GM19452 (cell line): ENCODE results near the gene ZMYND8.

Source experiments
- ATAC-seq: cut with Tn5 transposase; IDR thresholded peaks from one replicate; pipeline ENCODE4 v1.9.1; 2021; ENCODE audit not compliant: unreplicated experiment

ZMYND8 gene

DNA sequence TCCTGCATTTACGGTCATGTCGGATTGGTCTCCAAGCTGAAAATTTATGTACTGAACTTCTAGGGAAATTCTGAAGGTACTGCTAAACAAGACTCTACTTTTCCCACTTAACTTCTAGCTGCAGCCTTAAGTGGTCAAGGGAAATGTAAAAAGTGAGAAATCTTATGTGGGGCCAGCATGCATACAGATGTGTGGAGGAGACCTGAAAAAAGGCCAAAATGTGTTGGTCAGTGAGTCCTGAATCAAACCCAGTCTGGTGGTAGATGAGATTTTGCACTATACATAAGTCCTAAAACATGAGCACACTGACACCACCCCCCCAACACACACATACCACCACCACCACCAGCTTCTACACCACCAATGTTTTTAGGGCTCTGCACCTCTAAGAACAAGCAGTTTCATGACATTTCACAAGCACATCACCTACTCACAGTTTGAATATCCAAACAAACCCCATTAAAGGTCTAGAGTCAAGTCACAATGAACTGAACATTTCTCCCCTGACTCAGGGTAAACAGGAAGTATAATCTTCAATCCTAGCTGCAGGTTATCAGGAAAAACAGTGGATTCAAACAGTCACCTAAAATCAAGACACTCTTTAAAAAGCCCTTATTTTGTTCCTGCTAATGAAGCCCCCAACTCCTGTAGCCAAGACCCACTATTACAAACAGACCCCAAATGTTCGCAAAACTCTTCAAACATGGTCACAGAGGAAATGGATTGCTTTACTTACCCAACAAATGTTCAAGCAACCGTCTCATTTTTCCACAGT lies 1.6 kb downstream of the ZMYND8 start:
- ATAC-seq, result no peak

DNA sequence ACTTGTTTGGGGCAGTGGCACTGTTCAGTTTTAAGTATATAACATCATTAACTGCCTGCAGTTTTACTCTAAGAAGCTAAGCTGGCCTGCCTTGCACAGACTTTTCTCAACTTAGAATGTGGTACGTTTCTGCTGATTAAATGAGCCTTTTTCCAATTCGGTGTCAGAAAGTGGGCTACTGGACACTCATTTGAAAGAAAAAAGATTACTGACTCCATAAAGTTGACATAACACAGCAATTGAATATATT lies 2.1 kb downstream of the ZMYND8 start:
- ATAC-seq, result no peak

DNA sequence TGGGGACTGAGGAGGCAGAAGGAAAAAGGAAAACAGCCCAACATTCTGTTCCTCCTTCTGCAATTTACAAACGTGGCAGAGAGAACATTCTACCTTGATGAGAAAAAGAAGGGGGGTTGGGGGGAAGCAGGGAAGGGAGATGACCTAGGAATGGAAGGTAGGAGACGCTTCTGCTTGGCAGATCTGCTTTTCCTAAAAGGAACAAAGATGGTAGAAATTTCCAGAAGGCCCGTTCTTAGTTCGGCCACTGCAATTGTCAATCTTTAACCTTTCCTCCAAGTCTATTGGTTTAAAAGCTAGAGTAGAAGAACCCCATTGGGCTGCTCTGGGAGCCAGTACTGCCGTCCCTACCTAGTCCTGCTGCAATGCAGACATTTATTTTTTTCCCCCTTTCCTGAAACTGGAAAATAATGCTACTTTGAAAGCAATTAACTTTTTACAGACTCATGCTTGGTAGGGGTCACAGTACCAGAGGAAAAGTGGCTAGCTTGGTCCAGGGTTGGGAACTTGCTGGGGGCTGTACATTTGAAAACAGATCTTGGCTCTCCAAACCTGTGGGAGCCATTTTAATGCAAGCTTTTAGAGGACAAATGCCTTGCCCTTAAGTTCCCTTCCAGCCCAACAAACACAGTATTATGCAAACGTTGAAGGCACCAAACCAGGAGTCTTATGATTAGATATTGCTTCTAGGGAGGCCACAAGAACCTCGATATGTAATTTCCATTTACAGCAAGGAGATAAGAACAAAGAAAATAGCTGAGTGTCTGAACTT lies 2.6 kb downstream of the ZMYND8 start:
- no peak for ATAC-seq

DNA sequence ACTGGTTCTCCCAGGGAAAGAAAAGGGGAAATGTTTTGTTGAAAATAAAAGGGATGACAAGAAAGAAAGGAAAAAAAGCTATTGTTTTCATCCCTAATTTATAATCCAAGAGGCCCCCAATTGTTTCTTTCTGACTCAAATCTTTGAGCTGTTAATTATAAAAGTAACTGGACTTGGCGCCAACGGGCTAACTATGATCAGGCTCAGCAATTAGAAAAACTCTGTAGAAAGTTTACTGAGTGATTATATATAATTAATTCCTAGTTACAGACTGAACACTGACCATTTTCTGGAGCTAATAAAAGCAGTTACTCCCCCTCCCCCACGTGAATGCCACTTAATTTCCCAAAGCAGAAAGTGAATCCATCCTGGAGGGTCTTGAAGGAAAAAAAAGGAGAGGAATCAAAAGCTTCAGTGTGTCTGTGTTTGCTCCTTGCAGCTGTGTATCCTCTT lies 3.2 kb downstream of the ZMYND8 start:
- no peak for ATAC-seq

DNA sequence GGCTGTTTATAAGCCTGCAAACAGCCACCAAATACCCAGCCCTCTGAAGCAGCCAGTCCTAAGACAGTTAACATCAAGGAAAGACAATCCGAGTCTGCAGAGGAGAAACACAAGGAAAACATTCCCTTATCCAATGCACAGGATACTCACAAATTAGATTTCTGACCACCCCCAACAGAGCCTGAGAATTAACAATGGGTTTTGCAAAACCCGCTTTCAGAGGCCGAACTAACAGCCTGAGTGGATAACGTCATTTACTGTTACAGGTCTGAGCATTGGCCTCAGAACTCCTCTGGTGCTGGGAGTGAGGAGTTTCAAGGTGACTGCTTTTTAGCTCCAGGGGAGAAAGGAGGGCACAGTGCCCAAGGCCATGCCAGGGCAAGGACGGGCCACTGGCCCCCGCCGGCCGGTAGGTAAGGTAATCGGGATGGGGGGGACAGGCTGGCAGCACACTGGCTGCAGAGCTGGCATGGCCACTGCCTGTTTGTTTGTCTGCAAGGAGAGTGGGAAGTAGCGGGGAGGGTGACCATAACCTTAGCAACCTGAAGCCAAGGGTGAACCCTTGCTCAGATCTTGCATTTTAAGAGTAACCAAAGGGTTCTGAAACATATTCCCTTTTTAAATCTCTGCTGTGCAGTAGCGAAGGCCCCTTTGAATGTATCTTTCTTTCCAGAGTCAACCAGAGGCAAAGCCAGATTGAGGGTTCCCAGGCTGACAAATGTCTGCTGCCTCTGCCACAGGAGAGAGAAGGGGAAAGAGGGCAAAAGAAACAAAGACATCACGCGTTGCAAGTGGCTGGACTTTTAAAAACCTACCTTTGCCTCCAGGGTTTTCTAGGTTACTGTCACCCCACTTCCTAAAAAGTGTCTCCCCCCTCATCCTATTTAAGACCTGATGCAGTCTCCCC lies 3.9 kb downstream of the ZMYND8 start:
- no peak for ATAC-seq

DNA sequence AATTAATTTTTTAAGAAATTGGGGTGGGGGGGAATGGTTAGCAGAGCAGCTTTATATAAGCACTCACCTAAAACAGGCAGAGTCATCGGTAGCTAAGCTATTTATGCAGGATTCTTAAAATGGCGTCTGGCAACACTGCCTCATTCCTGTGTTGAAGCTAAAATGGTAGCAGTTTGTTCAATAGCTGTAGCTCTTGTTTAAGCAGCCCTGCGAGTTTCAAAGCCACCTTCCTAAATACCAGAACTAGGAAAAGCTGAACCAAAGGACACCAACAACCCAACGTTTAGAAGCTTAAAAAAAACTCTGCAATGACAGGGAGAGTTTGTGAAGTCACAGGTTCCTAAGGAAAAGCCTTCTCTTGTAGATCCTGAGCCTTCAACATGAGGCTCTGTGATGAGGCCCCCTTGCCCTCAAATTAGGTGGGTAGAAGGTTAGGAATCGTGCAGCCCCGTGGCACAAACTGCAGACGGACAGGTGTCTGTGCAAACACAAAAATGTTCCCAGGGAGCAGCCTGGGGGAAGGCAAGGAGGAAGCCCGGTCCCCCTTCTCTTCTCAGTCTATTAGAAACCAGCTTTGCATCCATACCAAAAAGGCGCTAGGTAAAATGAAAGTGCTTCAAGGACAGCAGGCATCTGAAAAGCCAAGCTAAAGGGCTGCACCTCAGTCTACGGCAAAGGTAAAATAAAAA lies 4.7 kb downstream of the ZMYND8 start:
- ATAC-seq, result no peak

DNA sequence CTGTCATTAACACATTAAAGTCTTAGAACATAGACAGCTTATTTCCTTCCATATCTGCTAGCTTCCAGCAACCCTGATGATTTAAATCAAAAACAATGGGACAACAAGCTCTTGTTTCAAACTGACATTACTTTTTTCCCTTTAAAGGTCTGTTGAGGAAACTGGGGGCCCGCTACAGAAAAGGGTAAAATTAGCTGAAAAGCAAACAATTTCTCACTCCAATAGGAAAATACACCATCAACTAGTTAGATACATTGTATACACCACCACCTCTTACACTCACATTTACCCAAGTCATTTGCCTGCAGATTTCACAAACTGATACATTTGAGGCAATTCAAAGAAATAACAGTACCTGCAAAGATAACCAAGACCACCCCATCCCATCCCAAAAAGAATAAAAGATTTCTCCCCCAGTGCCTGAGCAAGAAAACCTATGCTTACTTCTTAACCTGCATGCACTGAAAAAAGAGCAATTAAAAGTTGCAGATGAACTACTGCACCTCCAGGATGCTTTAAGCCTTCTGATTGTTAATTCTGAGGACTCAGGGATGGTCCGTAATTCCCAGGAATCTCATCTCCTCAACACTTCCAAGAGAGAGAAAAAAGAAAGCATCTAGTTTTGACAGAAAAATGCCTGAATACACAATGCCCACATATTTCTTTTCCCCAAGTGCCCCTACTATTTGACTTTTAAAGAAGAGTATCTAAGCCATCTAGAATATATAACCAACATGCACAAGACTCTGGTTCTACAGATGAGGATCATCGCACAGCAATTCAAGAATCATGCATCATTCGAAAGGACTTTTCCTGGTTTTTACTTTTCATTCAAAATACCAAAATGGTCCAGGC lies 5.6 kb downstream of the ZMYND8 start:
- ATAC-seq, result no peak

DNA sequence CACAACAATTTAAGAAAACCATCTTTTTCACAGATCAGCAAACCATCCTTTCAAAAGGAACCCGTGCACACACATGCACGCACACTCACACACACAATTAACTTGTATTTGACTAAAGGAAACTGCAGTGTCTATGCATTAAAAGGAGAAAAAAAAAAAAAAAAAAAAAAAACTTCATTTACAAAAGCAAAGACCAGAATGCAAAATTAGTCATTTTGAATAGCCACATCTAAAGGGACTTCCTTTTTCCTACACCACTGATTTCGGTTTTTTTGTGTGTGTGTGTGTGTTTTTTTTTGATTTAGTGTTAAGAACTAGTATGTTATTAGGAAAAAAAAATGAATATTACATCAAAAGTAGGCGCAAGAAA lies 6.3 kb downstream of the ZMYND8 start:
- ATAC-seq, result no peak

DNA sequence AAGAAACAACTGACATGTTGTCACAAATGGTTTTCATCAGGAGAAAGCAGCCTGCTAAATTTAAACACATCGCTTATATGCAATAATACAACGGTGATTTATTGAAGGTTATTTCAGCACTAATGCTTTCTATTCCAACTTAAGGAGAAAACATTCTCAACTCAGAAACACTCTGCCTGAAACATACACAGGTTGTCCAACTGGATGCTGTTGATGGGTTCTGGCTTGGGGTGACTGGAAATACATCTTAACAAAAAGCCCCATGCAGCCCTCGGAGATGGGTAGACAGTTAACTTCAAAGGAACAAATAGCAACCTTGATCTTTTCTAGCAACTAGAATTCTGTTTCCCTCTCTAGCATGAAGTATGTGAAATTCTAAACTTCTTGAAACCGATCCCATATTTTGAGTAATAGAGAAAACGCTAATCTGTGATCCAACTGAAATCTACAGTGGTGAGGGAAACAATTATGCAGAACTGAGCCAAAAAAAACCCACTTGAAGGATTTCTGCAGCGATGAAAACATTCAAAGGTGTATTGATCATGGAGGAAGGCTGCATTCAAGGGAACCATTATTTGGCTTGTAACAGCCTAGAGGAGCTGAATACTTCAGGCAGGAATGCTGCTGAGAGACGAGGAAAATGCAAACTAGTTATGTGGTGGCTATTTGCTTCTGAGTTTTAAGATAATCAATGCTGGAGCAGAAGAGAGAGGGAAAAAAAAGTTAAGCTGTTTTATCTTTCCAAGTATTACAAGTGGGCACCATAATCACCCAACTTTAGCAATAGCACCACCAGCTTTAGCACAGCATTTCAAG lies 6.9 kb downstream of the ZMYND8 start:
- no peak for ATAC-seq

DNA sequence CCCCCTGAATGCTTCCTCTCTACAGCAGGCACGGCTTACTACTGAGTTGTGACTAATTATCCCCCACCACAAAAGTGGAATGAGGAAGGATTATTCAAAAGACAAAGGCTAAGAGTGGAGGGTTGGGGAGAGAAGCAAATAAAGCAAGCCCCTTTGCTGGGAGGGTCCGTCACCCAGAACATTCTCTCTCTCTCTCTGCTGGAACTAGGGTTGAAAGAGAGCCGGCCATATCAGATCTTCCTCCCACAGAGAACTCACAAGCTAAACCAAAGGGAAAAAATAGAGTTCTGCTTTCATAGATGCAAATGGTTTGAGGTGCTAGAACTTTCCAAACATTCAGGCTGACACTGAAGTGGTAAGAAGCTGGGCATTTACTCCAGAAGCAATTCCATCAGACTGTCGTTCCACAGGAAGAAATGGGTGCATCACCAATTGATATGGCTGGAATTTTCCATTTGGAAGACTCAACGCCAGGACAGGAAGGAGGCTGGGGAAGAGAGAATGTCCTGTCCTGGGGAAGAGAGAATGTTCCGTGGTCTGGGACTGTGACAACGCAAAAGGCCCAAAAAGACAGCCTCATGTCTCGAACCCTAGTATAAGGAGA lies 7.9 kb downstream of the ZMYND8 start:
- ATAC-seq, result no peak

DNA sequence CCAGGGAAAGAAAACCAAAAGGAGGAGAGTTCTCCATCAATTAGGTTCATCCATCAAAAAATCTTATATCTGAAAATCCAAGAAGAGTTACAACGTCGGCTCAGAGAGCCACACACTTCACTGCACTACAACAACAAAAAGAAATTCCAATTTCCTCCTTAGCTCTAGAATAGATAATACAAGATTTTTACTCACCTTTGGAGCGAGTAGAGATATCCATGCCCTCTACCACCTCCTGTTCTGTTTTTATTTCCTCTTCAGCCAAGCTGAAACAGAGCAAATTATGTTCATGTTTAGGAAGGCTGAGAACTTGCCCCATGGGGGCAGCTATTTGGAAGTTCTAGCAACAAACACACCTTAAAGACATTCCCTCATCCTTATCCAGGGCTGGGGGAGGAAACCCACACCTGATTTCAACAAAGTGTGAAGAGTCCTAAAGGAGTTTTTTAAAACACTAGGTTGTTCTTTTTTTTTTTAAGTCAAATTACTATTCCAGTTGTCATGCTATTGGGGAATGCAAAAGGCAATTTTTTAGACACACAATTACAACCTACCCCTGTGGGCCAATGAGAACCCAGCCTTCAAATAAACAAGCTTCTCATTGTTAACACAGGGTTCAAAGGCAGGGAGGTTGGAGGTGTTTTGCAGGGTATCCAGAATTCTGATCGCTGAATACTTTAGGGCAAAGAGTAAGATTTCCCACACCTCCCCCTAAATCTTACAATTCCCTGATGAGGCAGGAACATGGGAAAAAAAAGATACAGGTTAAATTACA lies 8.7 kb downstream of the ZMYND8 start:
- ATAC-seq, result no peak

DNA sequence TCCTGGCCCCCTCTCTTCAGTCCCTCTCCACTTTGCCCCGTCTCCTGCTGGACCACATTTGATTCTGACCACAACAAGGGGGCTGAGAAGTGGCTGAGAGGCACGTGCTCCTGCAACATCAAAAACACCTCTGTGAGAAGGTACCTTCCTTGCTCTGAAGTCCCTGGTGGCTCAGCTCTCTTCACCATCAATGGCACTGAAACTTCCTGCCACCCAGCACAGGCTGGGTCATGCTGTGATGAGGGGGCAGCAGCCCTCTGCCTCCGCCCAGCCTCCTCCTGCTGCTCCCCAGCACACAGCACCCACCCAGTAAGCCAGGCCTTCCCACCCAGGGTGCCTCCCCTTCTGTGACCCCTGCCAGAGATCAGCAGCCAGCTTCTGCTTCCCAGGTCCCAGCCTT lies 10.3 kb downstream of the ZMYND8 start:
- ATAC-seq, result no peak

DNA sequence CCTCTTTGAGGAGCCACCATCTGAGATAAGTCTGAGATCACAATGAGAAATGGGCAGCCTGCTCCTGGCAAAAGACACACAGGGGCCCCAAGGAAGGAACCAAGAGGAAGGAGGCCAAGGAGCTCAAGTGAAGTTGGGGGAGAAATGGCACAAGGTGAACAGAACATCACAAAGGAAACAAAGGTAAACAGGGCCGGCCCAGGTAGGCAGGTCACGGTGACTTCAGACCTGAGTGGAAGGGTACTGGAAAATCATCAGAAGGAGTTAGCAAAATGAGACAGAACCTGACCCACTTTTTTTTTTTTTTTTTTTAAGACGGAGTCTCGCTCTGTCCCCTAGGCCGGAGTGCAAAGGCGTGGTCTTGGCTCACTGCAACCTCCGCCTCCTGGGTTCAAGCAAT lies 11.3 kb downstream of the ZMYND8 start:
- no peak for ATAC-seq

DNA sequence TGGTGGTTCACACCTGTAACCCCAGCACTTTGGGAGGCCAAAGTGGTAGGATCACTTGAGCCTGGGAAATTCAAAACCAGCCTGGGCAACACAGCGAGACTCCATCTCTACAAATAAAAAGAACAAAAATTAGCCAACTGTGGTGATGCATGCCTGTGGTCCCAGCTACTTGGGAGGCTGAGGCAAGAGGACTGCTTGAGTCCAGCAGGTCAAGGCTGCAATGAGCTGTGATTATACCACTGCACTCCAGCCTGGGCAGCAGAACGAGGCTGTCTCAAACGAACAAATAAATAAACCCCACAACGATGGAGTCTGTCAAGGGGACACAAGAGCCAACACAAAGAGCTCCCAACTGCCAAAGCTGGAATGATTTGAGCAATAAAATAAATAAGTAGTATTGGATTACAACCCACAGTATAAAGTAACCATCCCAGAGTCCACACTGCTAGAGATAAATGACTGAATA lies 13.5 kb downstream of the ZMYND8 start:
- ATAC-seq, result no peak

DNA sequence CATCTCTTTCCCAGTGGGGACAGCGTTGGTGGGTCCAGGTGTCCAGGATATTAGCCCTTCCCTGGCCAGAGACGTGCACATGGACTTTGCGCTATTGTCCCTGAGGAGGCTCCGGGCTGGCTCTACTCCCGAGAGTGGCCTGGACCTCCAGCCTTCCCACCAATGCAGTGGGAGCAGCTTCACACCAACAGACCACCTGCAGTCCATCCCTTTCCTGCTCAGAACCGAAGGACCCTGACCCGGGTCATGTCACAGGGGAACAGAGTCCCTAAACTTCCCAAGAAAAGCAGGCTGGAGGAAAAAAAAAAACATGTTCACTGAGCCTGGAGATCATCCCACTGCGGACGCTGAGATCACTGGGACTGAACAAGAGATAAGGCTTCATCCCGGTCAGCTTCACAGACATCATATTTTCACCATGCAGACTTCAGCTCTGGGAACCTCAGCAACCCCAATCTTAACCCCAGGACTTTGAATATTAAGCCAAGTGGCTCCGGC lies 18.3 kb downstream of the ZMYND8 start:
- ATAC-seq, result no peak

DNA sequence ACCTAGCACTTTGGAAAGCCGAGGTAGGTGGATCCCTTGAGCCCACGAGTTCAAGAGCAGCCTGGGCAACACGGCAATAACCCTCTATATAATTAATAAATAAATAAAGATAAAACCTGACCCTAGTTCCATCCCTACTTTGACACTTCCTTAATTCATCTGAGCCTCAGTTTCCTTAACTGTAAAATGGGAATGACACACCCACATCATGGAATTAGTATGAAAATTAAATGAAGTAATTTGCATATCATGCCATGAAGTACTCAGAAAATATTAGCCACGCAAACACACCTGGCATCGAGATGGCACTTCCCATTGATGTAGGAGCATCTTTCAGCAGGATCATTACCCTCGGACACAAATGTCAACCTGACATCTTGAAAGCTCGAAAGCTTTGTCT lies 19.1 kb downstream of the ZMYND8 start:
- ATAC-seq, result no peak

DNA sequence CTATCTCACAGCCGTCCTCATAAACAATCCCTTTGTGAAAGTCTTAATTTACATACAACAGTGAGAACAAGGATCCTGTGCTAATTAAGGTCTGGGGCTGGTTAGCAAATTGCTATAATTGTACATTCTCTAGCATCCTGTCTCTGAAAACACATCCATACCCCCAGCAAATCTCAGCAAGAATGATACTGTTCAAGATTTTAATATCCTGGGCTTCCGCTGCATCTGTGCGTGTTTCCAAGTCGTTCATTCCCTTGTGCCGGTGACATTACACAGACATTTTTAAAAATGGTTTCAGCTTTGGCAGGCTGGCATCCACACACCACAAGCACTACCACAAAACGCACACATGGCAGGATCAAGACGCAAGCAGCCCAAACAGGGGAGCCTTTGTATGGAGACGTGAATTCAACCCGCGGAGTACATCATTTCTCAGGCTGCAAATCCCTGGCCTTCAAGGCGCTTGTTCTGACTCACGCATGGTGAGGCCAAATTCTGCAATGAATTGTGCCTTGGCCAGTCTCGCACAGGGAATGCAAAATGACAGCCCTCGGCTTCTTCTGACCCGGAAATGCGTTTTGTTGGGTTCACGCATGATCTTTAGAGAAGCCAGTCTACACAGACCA lies 20.3 kb downstream of the ZMYND8 start:
- no peak for ATAC-seq
